SU-DHL-6 (cell line): Measurements from ENCODE around the gene CTBS.

Source experiments
- H2AFZ ChIP-seq: fragments of 200-600 bp; sonication (generic); 2 replicates; pipeline ENCODE4 v1.6.1; 2014; ENCODE audit warnings: low read depth, mild to moderate bottlenecking, moderate library complexity, mixed read lengths, antibody characterized with exemption, low read length; ENCODE audit not compliant: severe bottlenecking
- H3F3A ChIP-seq: fragments of 200-600 bp; shearing (Covaris generic); 2 replicates; pipeline ENCODE4 v1.6.0; 2016; ENCODE audit warnings: antibody characterized with exemption, mild to moderate bottlenecking; ENCODE audit not compliant: insufficient read depth
- H3K27ac ChIP-seq: fragments of 200-600 bp; sonication (generic); 2 replicates; pipeline ENCODE4 v1.5.1; 2016; ENCODE audit warnings: low read depth, mild to moderate bottlenecking, low read length, moderate library complexity, mixed read lengths
- H3K27me3 ChIP-seq: fragments of 200-600 bp; sonication (generic), shearing (Covaris generic); 2 replicates; pipeline ENCODE4 v1.6.0; 2014; ENCODE audit warnings: mild to moderate bottlenecking, low read length
- H3K36me3 ChIP-seq: fragments of 200-600 bp; sonication (generic); 2 replicates; pipeline ENCODE4 v1.6.1; 2014; ENCODE audit warnings: mild to moderate bottlenecking, low read length, mixed read lengths
- H3K4me2 ChIP-seq: fragments of 300-600, 200-600 bp; shearing (Covaris generic), sonication (generic); 2 replicates; pipeline ENCODE4 v1.6.0; 2014; ENCODE audit warnings: low read length, low read depth, mild to moderate bottlenecking; ENCODE audit not compliant: poor library complexity, severe bottlenecking
- H3K4me3 ChIP-seq: fragments of 200-600 bp; sonication (generic); 2 replicates; pipeline ENCODE4 v1.5.1; 2014; ENCODE audit warnings: antibody characterized with exemption, low read length, mild to moderate bottlenecking, mixed read lengths; ENCODE audit not compliant: insufficient read depth, poor library complexity, severe bottlenecking
- H3K79me2 ChIP-seq: fragments of 200-600 bp; sonication (generic); 2 replicates; pipeline ENCODE4 v1.6.1; 2014; ENCODE audit warnings: mild to moderate bottlenecking, low read length, moderate library complexity; ENCODE audit not compliant: insufficient read depth
- H3K9ac ChIP-seq: fragments of 200-600 bp; sonication (generic); 2 replicates; pipeline ENCODE4 v1.7.0; 2014; ENCODE audit warnings: mild to moderate bottlenecking, low read length
- H3K9me2 ChIP-seq: fragments of 200-600 bp; sonication (generic); replicated peaks from 2 replicates; pipeline ENCODE4 v1.6.1; 2014; ENCODE audit warnings: low read length; ENCODE audit not compliant: insufficient read depth
- H3K9me3 ChIP-seq: fragments of 200-600 bp; sonication (generic); 2 replicates; pipeline ENCODE4 v1.6.1; 2014; ENCODE audit warnings: low read length, mixed read lengths; ENCODE audit not compliant: insufficient read depth
- H4K20me1 ChIP-seq: fragments of 200-600 bp; sonication (generic); 2 replicates; pipeline ENCODE4 v1.6.1; 2014; ENCODE audit warnings: low read depth, mild to moderate bottlenecking, antibody characterized with exemption, low read length, moderate library complexity, mixed read lengths
- EZH2phosphoT487 ChIP-seq: fragments of 200-600 bp; sonication (generic), shearing (Covaris generic); conservative IDR thresholded peaks from 2 replicates; pipeline ENCODE4 v1.6.1; 2018; ENCODE audit warnings: mild to moderate bottlenecking, antibody characterized with exemption, low read length, moderate library complexity, mixed read lengths
- TF ChIP-seq, protein P1 (sequence below): fragments of 200-600 bp; sonication (generic); IDR thresholded peaks from one replicate; pipeline ENCODE4 v1.5.1; 2017; ENCODE audit warnings: antibody characterized with exemption, mild to moderate bottlenecking, low read length, moderate library complexity; ENCODE audit not compliant: insufficient read depth, poor library complexity, severe bottlenecking

Gene CTBS

DNA sequence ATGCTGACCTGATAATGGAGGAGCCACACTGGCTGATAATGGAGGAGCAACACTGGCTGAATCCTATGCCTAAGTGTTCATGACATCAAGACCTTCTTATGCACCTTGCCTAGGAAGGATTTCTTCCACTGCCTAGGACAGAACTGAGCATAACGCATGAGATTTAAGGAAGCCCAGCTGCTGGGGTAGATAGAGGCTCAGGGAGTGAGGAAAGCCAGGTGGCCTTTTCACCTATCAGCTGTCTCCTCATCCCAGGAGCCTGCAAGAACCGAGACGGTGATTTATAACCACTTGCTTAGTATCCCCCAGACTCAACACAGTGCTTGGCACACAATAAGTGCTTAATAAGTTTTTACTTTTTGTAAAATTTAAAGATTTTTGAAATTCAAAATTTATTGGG, 7.4 kb upstream of the CTBS start:
- Histone ChIP-seq H3K9me3 (no peaks in the 10 kb centered on the region), H3F3A (no peaks in the 10 kb centered on the region), H2AFZ (no peak overlapping the region), H4K20me1 (no peaks in the 10 kb centered on the region), H3K4me2 (no peak overlapping the region), H3K79me2 (no peaks in the 10 kb centered on the region), H3K36me3 (no peaks in the 10 kb centered on the region), H3K9me2 (no peaks in the 10 kb centered on the region), H3K4me3 (no peak overlapping the region), H3K9ac (no peak overlapping the region), H3K27ac (no peak overlapping the region), H3K27me3 (no peaks in the 10 kb centered on the region)
- TF ChIP-seq EZH2phosphoT487: no peak
- TF ChIP-seq, protein P1, sequence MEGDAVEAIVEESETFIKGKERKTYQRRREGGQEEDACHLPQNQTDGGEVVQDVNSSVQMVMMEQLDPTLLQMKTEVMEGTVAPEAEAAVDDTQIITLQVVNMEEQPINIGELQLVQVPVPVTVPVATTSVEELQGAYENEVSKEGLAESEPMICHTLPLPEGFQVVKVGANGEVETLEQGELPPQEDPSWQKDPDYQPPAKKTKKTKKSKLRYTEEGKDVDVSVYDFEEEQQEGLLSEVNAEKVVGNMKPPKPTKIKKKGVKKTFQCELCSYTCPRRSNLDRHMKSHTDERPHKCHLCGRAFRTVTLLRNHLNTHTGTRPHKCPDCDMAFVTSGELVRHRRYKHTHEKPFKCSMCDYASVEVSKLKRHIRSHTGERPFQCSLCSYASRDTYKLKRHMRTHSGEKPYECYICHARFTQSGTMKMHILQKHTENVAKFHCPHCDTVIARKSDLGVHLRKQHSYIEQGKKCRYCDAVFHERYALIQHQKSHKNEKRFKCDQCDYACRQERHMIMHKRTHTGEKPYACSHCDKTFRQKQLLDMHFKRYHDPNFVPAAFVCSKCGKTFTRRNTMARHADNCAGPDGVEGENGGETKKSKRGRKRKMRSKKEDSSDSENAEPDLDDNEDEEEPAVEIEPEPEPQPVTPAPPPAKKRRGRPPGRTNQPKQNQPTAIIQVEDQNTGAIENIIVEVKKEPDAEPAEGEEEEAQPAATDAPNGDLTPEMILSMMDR: no peak

DNA sequence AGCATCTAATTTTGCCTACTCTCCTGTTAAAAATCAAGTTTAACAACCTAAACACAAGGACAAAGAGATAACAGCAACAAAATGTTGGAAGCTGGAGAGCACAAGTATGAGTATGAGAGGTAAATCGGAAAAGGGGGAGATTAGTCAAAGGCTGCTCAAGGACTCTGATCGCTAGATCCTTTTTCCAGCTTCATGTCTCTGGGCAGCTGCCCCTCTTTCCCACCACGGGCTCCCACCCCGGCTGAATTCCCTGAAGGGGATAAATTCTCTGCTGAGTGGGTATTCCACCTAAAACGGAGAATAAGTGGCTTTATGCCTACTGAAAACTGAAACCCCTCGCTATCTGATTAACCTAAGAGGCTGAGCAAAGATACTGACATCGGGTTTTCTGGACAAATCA, 696 bp upstream of the CTBS start:
- Histone ChIP-seq H3K9ac (peak overlapping the region; percentile 51), H3K79me2 (no peaks in the 10 kb centered on the region), H3K9me3 (no peaks in the 10 kb centered on the region), H3K27me3 (no peaks in the 10 kb centered on the region), H3F3A (0 out of 2 replicates have a peak, but pooled peaks cover 5% of the 10 kb centered on the region), H4K20me1 (no peaks in the 10 kb centered on the region), H3K9me2 (no peaks in the 10 kb centered on the region), H3K36me3 (no peaks in the 10 kb centered on the region), H3K4me3 (peak overlapping the region; percentile 57), H3K4me2 (peak overlapping the region; percentile 77), H3K27ac (no peak overlapping the region), H2AFZ (peak overlapping the region; percentile 97)
- no peak for TF ChIP-seq EZH2phosphoT487
- TF ChIP-seq, protein P1: no peak

DNA sequence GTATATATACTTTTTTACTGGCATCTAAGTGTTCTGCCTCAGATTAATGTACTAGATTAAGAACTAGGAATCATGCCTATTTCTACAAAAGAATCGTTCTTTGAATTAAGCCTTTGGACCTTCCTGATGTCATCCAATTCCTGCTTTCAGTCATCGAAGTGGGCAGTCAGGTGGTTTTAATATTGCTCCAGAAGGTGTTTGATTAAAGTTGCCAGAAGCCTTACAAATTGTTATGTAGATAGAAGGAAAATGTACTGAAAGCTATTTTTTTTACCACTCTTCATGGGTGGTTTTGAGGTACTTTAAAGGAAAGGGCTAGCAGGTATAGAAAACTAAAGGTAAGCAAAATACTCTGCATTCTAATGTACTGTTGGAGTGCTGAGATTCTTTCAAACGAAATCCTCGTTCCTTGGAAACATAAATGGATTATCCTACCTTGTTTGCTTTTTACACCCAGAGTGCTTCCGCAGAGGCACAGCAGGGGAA, 716 bp downstream of the CTBS start:
- H3K27ac ChIP-seq: peak overlapping the region; percentile 82
- H3K27me3 ChIP-seq: no peaks in the 10 kb centered on the region
- H3K36me3 ChIP-seq: no peaks in the 10 kb centered on the region
- H3K9me2 ChIP-seq: no peaks in the 10 kb centered on the region
- peak overlapping the region; percentile 96 for H2AFZ ChIP-seq
- TF ChIP-seq EZH2phosphoT487: no peak
- TF ChIP-seq, protein P1: no peak
- peak overlapping the region; percentile 93 for H3K9ac ChIP-seq
- H3K79me2 ChIP-seq: no peaks in the 10 kb centered on the region
- no peaks in the 10 kb centered on the region for H3K9me3 ChIP-seq
- peak overlapping the region; percentile 91 for H3K4me3 ChIP-seq
- H4K20me1 ChIP-seq: no peaks in the 10 kb centered on the region
- peak overlapping the region; percentile 86 for H3K4me2 ChIP-seq
- 0 out of 2 replicates have a peak, but pooled peaks cover 5% of the 10 kb centered on the region for H3F3A ChIP-seq

DNA sequence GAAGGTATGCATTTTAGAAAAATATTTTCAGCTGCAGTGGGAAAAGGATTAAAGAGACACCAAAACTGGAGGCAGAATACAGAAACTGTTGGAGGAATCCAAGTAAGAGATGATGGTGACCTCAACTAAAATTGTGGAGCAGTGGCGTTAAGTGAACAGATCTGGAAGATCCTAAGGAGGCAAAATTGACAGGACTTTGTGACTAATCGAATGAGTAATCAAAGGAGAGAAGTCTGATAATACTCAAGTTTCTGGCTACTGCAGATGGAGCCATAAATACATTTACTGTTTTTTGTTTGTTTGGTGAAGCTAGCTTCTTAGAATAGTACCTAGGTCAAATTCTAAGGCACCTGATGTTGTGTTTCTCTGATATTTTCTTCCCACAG, 3.1 kb downstream of the CTBS start:
- Histone ChIP-seq H3K9ac (no peak overlapping the region), H3K9me2 (no peaks in the 10 kb centered on the region), H2AFZ (no peak overlapping the region), H3K36me3 (no peaks in the 10 kb centered on the region), H3K4me3 (no peak overlapping the region), H4K20me1 (no peaks in the 10 kb centered on the region), H3K4me2 (no peak overlapping the region), H3K79me2 (no peaks in the 10 kb centered on the region), H3K27ac (no peak overlapping the region), H3K9me3 (no peaks in the 10 kb centered on the region), H3F3A (0 out of 2 replicates have a peak, but pooled peaks cover 5% of the 10 kb centered on the region), H3K27me3 (no peaks in the 10 kb centered on the region)
- TF ChIP-seq, protein P1: no peak
- no peak for TF ChIP-seq EZH2phosphoT487
